Panc1 (cell line): ENCODE data around the gene CYSRT1.

Experiments
- POLR2AphosphoS5 ChIP-seq: IDR thresholded peaks from 2 replicates; pipeline ENCODE4 v1.6.1; 2012; ENCODE audit warnings: mild to moderate bottlenecking, low read depth, low read length, moderate library complexity
- TF ChIP-seq, protein P1 (sequence below): fragments of 450-650 bp; IDR thresholded peaks from 2 replicates; pipeline ENCODE4 v1.5.1; 2017; ENCODE audit warnings: mild to moderate bottlenecking
- TF ChIP-seq, protein P2 (sequence below), 2 experiments: IDR thresholded peaks; 2 replicates each; pipeline ENCODE4 v1.6.1; 2011 to 2012; ENCODE audit warnings: low read depth in 2 of 2, control low read depth in 1 of 2, low read length in 1 of 2, mild to moderate bottlenecking in 1 of 2, moderate library complexity in 1 of 2; ENCODE audit not compliant: insufficient read depth in 1 of 2

- TF ChIP-seq, protein P1, sequence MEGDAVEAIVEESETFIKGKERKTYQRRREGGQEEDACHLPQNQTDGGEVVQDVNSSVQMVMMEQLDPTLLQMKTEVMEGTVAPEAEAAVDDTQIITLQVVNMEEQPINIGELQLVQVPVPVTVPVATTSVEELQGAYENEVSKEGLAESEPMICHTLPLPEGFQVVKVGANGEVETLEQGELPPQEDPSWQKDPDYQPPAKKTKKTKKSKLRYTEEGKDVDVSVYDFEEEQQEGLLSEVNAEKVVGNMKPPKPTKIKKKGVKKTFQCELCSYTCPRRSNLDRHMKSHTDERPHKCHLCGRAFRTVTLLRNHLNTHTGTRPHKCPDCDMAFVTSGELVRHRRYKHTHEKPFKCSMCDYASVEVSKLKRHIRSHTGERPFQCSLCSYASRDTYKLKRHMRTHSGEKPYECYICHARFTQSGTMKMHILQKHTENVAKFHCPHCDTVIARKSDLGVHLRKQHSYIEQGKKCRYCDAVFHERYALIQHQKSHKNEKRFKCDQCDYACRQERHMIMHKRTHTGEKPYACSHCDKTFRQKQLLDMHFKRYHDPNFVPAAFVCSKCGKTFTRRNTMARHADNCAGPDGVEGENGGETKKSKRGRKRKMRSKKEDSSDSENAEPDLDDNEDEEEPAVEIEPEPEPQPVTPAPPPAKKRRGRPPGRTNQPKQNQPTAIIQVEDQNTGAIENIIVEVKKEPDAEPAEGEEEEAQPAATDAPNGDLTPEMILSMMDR, result no peak
- no peak for TF ChIP-seq POLR2AphosphoS5
- TF ChIP-seq, protein P2, sequence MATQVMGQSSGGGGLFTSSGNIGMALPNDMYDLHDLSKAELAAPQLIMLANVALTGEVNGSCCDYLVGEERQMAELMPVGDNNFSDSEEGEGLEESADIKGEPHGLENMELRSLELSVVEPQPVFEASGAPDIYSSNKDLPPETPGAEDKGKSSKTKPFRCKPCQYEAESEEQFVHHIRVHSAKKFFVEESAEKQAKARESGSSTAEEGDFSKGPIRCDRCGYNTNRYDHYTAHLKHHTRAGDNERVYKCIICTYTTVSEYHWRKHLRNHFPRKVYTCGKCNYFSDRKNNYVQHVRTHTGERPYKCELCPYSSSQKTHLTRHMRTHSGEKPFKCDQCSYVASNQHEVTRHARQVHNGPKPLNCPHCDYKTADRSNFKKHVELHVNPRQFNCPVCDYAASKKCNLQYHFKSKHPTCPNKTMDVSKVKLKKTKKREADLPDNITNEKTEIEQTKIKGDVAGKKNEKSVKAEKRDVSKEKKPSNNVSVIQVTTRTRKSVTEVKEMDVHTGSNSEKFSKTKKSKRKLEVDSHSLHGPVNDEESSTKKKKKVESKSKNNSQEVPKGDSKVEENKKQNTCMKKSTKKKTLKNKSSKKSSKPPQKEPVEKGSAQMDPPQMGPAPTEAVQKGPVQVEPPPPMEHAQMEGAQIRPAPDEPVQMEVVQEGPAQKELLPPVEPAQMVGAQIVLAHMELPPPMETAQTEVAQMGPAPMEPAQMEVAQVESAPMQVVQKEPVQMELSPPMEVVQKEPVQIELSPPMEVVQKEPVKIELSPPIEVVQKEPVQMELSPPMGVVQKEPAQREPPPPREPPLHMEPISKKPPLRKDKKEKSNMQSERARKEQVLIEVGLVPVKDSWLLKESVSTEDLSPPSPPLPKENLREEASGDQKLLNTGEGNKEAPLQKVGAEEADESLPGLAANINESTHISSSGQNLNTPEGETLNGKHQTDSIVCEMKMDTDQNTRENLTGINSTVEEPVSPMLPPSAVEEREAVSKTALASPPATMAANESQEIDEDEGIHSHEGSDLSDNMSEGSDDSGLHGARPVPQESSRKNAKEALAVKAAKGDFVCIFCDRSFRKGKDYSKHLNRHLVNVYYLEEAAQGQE (IDR thresholded peaks at IDR 0.05; ENCODE audit: insufficient read depth in 1 of 2, low read depth in 2 of 2, low read length in 1 of 2), result no peak
Measured at GRCh38 chr9:137266162-137266527, 41.2 kb downstream of the CYSRT1 start.
